GM20000 (cell line): Measurements from ENCODE around the gene CAMTA1.
"Not testable (repeated sequence)": the region's sequence is repeated elsewhere in the genome, so short reads cannot be mapped to it uniquely, and the experiment has no call there.

ENCODE experiments used
- DNase-seq: peaks from one replicate; pipeline ENCODE4 v3.0.0; 2012; ENCODE audit warnings: low spot score
- CTCF ChIP-seq: IDR thresholded peaks from 2 replicates; pipeline ENCODE4 v1.5.1; 2012; ENCODE audit warnings: mild to moderate bottlenecking, control low read depth; ENCODE audit errors: extremely low read depth, missing control alignments

The CAMTA1 gene

GRCh38 chr1:6915999-6916565 is 130.8 kb downstream of the CAMTA1 start:
- no peak for DNase-seq
- TF ChIP-seq CTCF: no peak

GRCh38 chr1:6917067-6917466 is 131.8 kb downstream of the CAMTA1 start:
- no peak for DNase-seq
- no peak for TF ChIP-seq CTCF

GRCh38 chr1:6918186-6918924 is 133.1 kb downstream of the CAMTA1 start:
- no peak for TF ChIP-seq CTCF
- no peak for DNase-seq

GRCh38 chr1:6918925-6919511 is 133.8 kb downstream of the CAMTA1 start:
- DNase-seq: no peak
- TF ChIP-seq CTCF: no peak

GRCh38 chr1:6921506-6921905 is 136.3 kb downstream of the CAMTA1 start:
- DNase-seq: not testable (repeated sequence)

- no peak for TF ChIP-seq CTCF
- no peak for DNase-seq
Measured at GRCh38 chr1:6922096-6922931, 137.1 kb downstream of the CAMTA1 start.

- TF ChIP-seq CTCF: no peak
- DNase-seq: no peak
Measured at GRCh38 chr1:6923012-6923411, 137.8 kb downstream of the CAMTA1 start.
